Dermis microvascular lymphatic vessel endothelial cell (primary cell): ENCODE data around the gene RAB3GAP2. TPM values are rescaled to one million over a fixed set of nuclear protein-coding genes. Genes with fewer than 3 reads are reported as not detected.
"Not testable (repeated sequence)": the region's sequence is repeated elsewhere in the genome, so short reads cannot be mapped to it uniquely, and the experiment has no call there.

Source experiments
- DNase-seq, 2 donors: peaks; one replicate each; pipeline versions ENCODE4 v3.0.0 to v3.0.0-alpha.2; 2010; ENCODE audit warnings: low read depth in 2 of 2
- total RNA-seq: library from RNA; depleted of rRNA; stranded (reverse); fragments of >200 nt; gene quantifications from 2 replicates; pipeline ENCODE4 v1.2.1, GENCODE V29; 2014

The RAB3GAP2 gene
- total RNA-seq, 1 donor from 2014 or later: 24.8 TPM

DNA sequence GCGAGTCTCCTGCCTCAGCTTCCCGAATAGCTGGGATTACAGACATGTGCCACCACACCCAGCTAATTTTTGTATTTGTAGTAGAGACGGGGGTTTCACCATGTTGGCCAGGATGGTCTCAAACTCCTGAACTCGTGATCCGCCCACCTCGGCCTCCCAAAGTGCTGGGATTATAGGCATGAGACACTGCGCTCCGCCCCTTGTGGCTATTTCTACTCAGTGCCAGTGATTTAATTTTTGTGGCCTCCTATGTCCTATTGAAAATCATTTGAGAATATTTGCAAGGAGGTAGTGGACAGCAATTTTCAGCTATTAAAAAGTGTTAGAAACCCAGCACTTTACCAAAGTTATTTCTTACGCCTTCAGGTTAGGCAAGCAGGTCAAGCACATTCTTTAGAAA, 36.0 kb downstream of the RAB3GAP2 start:
- DNase-seq: not testable (repeated sequence)

DNA sequence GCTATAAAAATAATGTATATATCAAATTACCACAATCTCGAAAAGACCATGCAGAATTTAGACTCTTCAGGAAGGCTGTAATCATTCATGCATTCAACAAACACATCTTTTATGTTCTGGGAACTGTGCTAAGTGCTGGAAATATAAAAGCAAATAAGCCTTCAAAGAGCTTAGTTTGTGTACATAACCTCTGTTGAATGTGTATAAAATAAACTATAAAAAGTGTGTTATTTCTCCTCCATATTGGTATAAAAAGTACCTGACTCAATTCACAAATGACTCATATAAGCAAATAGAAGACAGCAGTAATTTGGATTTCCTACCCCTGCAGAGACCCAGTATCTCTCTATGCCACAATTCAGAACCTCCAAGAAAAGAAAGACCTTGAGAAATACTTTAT, 36.8 kb downstream of the RAB3GAP2 start:
- no peak for DNase-seq

DNA sequence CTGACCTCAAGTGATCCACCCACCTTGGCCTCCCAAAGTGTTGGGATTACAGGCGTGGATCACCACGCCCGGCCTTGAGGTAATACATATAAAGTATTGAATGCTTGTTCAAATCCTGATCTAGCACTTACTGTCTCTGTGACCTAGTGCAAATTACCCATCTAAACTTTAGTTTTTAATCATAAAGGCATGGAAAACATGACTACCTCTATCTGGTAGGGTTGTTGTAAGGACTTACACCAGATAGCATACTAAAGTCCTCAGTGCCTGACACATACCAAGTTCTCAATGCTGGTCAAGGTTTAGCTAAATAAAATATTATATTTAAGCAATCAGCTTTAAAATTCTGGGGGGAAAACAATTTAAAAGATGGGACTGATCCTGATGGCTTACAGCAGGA, 38.3 kb downstream of the RAB3GAP2 start:
- no peak for DNase-seq

DNA sequence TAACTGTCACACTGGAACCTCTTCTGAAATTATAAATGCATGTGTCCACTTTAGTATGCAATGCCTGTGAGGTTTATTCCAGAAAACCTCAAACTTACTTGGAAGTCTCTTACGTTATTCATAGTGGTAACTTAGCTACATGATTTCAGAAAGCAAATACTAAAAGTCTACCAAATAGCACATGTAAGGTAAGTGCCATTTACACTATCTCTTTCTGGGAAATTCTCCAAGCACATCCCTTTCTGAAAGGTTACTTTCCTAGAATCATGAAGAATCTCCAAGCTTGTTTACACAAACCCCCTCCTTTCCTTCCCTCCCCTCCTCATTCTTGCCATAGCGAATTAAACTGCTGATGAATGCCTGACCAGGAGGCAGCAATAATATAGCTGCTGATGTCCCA, 42.5 kb downstream of the RAB3GAP2 start:
- no peak for DNase-seq

DNA sequence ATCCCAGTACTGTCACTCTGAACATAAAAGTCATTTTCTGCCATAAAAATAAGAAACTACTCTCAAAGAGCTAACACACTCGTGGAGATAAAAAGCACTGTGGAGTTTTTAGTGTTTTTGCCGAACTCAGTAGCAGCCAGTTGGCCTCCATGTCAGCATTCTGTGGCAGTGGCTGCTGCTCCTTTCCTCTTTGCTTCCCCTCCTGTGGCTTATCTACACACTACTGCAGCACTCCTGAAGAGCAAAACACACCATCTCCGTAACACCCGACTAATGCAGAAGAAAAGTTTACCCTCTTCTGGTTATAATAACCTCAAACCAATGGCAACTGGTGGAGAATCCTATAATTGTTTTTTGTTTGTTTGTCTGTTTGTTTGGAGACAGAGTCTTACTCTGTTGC, 44.9 kb downstream of the RAB3GAP2 start:
- no peak for DNase-seq

DNA sequence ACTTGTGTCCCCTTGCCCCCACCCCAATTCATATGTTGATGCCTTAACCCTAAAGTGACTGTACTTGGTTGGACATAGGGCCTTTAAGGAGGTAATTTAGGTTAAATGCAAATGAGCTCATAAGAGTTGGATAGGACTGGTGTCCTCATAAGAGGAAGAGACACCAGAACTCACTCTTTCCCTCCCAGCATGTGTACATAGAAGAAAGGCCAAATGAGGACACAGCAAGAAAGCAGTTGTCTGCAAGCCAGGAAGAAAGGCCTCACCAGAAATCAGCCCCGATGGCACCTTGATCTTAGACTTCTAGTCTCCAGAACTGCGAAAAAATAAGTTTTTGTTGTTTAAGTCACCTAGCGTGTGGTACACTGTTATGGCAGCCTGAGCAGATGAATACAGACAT, 45.5 kb downstream of the RAB3GAP2 start:
- no peak for DNase-seq

DNA sequence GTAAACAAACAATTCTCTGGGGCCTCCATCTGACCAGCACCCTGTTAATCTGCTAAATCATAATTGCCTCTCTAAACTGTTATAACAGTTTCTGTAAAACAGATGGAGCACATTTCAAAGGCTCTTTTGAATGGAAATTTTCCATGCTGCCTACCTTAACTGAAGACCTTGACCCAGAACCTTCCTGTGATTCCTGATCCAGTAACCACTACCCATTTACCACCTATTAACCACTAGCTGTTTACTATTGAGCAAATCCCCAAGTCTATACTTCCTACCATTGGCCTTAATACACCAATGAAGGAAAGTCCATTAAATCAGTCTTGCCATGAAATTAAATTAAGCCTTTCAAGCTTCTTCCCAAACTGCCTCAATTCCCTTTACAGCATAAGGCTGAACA, 46.3 kb downstream of the RAB3GAP2 start:
- no peak for DNase-seq

DNA sequence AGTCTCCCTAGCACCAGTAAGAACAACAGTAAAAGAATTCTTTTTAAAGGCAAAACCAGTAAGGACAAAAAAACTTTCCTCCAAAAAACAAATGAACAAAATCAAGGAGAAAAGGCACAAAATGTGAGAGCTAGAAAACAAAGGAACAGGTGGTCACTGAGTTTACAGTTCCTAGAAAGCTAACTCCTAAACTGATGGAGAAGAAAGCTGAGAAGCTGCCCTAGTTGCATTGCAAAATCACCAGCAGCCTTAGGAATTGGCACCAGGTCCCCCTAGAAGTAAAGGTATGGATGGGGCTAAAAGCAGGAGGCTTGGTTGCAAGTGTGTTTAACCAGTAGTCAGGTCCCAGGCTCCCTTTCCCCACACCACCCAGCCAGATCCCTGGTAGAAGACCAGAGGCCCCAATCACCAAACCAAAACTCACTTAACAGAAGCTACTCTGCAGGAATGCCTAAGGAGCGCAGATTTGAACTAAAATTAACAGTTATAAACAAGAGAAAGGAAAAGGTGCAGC, 47.6 kb downstream of the RAB3GAP2 start:
- no peak for DNase-seq

DNA sequence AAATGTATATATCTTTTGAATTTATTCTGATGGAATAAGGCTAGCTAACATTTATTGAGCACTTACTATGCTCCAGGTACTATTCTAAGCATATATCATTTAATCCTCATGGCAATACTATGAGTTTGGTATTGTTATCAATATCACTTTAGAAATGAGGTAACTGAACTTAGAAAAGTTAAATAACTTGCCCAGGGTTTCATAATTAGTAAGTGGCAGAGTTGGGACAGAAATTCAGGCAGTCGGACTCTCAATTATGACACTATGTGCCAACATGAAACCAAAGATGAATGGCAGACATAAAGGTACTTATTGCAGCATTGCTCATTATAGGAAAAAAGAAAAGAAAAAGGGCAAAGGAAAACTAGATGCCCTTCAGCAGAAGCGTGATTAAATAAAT, 48.2 kb downstream of the RAB3GAP2 start:
- no peak for DNase-seq

DNA sequence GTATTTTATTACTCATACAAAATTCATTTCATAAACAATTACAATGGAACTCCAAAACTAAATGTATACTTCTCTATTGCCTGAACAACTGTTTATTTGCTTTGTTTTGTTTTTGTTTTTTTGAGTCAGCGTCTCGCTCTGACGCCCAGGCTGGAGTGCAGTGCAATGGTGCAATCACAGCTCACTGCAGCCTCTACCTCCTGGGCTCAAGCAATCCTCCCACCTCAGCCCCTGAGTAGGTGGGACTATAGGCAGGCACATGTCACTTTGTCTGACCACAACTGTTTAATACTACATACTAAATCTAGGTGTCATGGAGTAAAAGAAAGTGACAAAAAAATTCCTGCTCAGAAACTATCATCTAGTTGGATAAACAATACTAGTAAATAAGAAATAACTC, 49.3 kb downstream of the RAB3GAP2 start:
- DNase-seq: no peak

DNA sequence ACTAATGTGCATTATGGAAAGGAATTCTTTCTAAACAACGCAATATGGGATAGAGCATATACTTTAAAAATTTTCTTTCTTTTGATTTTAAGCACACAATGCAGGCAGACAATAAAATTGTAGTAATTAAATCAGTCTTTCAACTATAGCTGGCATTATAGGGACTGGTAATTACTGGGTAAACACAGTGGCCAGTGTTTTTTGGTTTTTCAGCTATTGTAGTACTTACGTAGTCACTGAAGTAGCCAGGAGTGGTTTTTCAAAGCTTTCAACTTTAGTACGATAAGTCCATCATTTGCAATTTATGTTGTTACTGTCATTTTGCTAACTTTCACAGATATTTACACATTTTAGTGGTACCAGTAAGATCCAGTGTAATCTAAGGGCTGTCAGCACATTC, 50.6 kb downstream of the RAB3GAP2 start:
- no peak for DNase-seq

DNA sequence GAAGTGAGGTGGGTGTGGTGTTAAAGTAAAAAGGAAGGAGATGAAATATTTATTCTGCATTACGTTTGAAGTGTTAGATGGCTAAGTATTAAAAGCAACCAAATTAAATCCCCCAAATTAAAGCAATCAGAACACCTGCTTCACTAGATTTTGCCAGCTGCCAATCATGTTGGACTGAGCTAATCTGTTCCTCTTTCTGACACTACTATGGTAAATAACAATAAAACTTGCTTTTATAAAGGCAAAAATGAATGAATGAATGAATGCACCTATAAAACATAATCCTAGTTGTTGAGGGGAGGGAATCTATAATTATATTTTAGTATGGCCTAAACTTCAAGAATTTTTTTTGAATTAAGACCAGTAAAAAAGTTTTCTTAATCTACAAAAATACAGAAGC, 51.0 kb downstream of the RAB3GAP2 start:
- DNase-seq: no peak

DNA sequence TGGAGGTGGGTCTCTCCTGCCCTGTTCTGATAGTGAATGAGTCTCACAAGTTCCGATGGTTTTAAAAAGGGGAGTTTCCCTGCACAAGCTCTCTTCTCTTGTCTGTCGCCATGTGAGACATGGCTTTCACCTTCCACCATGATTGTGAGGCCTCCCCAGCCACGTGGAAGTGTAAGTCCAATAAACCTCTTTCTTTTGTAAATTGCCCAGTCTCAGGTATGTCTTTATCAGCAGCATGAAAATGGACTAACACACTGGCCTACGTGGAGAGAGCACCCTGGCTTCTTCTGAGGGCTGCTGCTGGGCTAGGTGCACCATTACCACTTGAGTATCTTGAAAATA, 51.6 kb downstream of the RAB3GAP2 start:
- DNase-seq: not testable (repeated sequence)

DNA sequence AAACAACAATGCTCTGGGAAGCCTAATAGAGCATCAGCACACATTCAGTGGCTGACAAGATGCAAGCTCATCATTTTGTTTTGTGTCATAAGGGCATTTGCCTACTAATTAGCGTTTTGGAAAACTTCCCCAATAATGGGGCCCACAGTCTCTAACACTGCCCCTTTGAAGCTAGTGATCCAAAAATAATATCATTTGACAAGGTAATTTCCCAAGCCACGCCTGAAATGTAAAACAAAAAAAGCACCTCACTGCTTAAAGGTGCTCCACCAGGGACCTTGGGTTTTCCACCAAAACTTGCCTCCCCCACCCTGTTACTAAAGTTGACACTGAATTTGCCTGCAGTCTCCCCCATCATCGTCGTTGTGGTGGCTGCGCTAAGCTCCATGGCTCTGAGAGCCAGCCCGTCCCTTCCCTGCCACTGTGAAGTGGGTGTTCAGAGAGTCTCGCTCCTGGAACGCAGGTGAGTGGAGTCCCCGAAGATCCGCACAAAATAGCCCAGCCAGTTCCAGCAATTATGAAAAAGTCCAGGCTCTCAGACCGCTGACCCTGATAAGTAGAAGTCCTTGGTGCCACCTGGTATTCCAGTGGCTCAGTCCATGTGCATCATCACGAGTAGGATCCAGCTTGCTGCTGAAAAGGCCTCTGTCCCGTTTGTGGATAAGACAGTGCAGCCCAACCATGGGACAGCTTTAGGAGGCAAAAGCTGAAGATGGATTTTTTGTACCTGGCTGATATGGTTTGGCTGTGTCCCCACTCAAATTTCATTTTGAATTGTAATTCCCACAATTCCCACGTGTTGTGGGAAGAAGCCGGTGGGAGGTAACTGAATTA, 52.2 kb downstream of the RAB3GAP2 start:
- DNase-seq: no peak

DNA sequence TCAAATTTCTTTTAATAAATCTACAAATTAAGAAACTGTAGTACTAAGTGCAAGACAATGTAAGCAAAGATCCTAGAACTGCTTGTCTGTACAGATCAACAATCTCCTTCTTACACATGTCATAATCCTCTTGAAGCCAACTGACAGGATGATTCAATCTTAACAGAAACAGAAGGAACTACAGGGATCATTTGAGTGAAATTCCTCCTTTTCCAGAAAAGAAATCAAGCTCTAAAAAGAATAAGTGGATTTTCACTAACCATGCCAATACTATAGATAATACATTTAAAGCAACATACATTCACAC, 53.2 kb downstream of the RAB3GAP2 start:
- no peak for DNase-seq

DNA sequence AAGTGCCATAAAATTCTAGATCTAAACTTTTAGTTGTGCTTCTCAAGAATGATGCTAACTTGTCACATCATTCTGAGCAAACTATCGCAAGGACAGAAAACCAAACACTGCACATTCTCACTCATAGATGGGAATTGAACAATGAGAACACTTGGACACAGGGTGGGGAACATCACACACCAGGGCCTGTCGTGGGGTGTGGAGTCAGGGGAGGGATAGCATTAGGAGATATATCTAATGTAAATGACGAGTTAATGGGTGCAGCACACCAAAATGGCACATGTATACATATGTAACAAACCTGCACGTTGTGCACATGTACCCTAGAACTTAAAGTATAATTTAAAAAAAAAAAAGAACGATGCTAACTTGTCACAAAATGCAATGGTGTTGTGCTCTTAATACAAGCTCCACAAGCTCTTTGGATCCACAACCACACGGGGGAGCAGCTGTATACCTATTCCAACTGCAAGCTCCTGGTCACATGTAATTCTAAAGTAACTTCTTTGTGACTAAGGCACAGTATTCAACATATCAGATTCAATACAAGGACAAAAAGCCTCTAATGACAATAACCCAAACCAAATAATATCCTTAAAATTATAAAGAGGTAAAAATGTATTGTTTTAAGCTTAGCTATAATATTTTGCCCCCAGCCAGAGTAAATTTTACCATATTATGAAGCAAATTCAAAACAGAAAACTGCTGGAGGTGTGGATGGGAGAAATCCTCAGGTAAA, 53.7 kb downstream of the RAB3GAP2 start:
- DNase-seq: peak; percentile 70 to 75

DNA sequence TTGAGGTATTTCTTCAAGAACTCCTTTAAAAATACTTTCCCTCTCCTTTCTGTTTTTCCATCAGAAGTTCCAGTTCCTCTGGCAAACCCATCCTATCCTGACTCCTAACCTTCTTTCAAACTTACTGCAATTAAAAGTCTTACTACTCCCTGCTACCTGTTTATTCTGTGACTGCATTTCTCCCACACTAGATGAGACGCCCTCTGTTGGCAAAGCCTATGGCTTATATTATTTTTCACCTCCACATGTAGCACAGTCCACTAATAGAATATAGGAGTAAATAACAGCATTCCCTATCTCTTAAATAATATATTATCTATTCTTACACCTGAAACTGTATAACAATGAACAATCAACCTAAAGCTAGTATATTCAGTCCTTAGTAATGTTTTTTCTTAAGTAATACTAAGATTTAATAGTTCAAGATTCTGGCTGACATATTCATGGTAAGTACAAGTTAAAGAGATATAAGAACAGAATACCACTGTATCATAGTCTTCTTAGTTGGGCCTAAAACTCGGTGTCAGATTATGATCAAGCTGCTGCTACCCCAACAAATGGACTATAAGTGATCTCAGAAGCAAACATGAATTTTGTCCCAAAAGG, 54.8 kb downstream of the RAB3GAP2 start:
- DNase-seq: peak; percentile 9 to 46

DNA sequence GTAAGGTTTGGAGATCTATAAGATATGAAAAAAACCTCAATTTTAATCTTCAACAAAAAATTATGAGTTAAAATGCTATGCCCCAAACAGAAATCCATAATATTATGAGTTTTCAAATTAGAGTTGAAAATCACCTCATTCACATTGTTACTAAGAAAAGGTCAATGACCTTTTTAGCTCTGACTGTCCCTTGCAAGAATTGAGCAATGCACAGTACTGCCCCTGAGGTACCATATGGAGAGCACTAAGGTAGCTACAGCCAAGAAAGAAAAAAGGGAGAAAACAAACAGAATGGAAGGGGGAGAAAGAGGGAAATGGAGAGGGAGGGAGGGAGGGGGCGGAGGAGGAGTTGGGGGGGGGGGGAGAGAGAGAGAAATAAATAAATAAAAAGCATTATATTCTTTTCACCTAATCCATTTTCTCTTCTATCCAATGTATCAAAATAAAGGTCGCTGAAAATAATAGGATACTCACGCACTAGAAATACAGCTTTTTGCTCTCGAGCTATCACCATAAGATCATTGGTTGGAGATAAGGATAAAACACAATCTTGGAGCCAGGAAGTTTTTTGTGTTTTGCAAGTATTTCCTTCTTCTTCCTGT, 58.8 kb downstream of the RAB3GAP2 start:
- DNase-seq: no peak

DNA sequence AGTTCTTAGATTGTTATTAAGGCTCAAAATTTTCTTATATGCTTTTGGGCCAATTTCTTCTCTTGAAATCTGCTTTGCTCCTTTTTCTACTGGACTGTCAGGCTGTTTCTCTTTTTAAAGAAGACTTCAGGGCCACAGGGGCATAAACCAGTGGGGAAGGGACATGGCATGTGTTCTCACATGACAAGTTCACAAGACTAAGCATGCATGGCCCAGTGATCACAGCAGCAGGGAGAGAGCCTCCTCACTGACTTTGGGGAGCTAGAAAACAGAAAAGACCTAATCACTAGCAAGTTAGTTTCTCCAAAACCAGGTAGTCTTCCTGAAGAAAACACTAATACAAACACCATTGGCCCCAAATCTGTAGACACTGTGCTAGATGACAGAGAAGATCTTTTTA, 64.8 kb downstream of the RAB3GAP2 start:
- no peak for DNase-seq

DNA sequence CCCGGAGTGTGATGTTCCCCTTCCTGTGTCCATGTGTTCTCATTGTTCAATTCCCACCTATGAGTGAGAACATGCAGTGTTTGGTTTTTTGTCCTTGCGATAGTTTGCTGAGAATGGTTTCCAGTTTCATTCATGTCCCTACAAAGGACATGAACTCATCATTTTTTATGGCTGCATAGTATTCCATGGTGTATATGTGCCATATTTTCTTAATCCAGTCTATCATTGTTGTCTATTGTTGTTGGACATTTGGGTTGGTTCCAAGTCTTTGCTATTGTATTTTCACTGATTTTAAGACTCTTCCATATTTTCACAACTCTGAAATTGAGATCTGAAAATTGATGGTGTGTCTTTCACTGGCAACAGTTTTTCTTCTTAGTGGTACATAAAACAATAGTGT, 67.5 kb downstream of the RAB3GAP2 start:
- not testable (repeated sequence) for DNase-seq

DNA sequence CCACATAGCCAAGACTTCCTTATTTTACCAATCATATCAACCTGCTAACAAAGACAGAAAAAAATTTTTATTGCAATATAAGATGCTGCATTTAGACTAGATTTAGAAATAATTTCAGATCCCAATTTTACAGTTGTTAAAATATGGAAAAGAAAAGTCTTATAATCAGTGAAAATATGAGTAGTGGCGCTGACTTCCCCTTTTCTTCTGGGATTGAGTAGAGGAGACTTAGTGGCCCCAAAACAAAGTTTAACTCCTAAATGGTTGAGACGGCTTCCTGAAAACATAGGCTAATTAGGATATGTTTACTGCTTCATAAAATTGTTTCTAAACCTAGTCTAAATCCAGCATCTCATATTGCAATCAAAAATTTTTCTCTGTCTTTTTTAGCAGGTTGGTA, 68.4 kb downstream of the RAB3GAP2 start:
- DNase-seq: no peak
